ENCODE measurements around the gene ERC2.
A peak's percentile ranks its signal among the peaks of the same experiment; 100 is the strongest.

Gene ERC2

DNA sequence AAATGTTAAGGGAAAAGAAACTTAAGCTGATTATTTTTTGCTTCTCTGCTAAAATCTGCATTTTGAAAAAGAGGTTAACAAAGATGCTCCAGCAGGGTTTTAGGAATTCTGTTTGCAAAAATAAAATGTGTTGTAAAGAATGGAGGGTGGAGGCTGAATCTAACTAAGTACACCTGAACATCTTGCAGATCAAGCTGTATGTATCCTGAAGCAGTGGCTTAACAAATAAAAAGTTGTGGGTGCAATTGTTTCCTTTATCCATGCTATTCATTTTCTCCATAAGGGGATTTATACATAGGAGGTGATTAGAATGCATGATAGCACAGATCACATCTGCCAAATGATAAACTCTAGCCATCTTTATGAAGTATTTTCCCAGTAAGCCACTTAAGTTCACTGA, 466.3 kb downstream of the ERC2 start:
- no peak overlapping the region for H2AFZ ChIP-seq (ENCODE audit: insufficient read depth, low read length, poor library complexity)
- no peak overlapping the region for H3K18ac ChIP-seq (ENCODE audit: low read length)
- H3K4ac ChIP-seq (ENCODE audit: low read depth, low read length), result no peak overlapping the region
- H2BK12ac ChIP-seq (ENCODE audit: low read length), result no peak overlapping the region
- H3K36me3 ChIP-seq (ENCODE audit: control insufficient read depth in 1 of 2, insufficient read depth in 2 of 2, low read length in 2 of 2), result no peaks in the 10 kb centered on the region
- no peaks in the 10 kb centered on the region for H3K9me3 ChIP-seq (ENCODE audit: insufficient read depth, low read depth, low read length)
- no peak overlapping the region for H4K8ac ChIP-seq (ENCODE audit: low read depth, low read length)
- H3K4me1 ChIP-seq (ENCODE audit: control insufficient read depth in 1 of 2, insufficient read depth in 2 of 2, low read length in 2 of 2), result no peaks in the 10 kb centered on the region
- no peak overlapping the region for H3K27ac ChIP-seq (ENCODE audit: low read depth, low read length)
- no peak overlapping the region for H2AK5ac ChIP-seq (ENCODE audit: low read length)
- no peaks in the 10 kb centered on the region for H3K79me2 ChIP-seq (ENCODE audit: control insufficient read depth, insufficient read depth, low read length, poor library complexity)
- H3K4me2 ChIP-seq (ENCODE audit: low read length), result no peak overlapping the region
- no peak for DNase-seq
- no peak overlapping the region for H4K91ac ChIP-seq (ENCODE audit: low read depth, low read length)
- no peak overlapping the region for H2BK120ac ChIP-seq (ENCODE audit: insufficient read depth, low read length, poor library complexity)
- no peaks in the 10 kb centered on the region for H3K27me3 ChIP-seq (ENCODE audit: insufficient read depth, low read length)
- H3K79me1 ChIP-seq (ENCODE audit: low read length), result no peaks in the 10 kb centered on the region
- no peak overlapping the region for H3K9ac ChIP-seq (ENCODE audit: low read length)
- no peak overlapping the region for H3K14ac ChIP-seq (ENCODE audit: low read length)
- no peak overlapping the region for H4K12ac ChIP-seq (ENCODE audit: low read depth, low read length)
- H2BK5ac ChIP-seq (ENCODE audit: low read depth, low read length, poor library complexity), result no peak overlapping the region
- H3K23ac ChIP-seq (ENCODE audit: low read length), result no peak overlapping the region
- H3K4me3 ChIP-seq (ENCODE audit: low read depth, low read length), result no peak overlapping the region

- Histone ChIP-seq H2AK5ac (ENCODE audit: low read length) (no peak overlapping the region), H3K4me3 (ENCODE audit: low read depth, low read length) (no peak overlapping the region), H3K9ac (ENCODE audit: low read length) (no peak overlapping the region), H3K27ac (ENCODE audit: low read depth, low read length) (no peak overlapping the region), H3K79me1 (ENCODE audit: low read length) (no peaks in the 10 kb centered on the region), H3K79me2 (ENCODE audit: control insufficient read depth, insufficient read depth, low read length, poor library complexity) (no peaks in the 10 kb centered on the region), H3K9me3 (ENCODE audit: insufficient read depth, low read depth, low read length) (no peaks in the 10 kb centered on the region), H3K4me1 (ENCODE audit: control insufficient read depth in 1 of 2, insufficient read depth in 2 of 2, low read length in 2 of 2) (no peaks in the 10 kb centered on the region), H3K4me2 (ENCODE audit: low read length) (no peak overlapping the region), H4K91ac (ENCODE audit: low read depth, low read length) (no peak overlapping the region), H3K23ac (ENCODE audit: low read length) (no peak overlapping the region), H4K12ac (ENCODE audit: low read depth, low read length) (no peak overlapping the region), H2BK12ac (ENCODE audit: low read length) (no peak overlapping the region), H2BK120ac (ENCODE audit: insufficient read depth, low read length, poor library complexity) (no peak overlapping the region), H3K4ac (ENCODE audit: low read depth, low read length) (no peak overlapping the region), H4K8ac (ENCODE audit: low read depth, low read length) (no peak overlapping the region), H3K36me3 (ENCODE audit: control insufficient read depth in 1 of 2, insufficient read depth in 2 of 2, low read length in 2 of 2) (no peaks in the 10 kb centered on the region), H3K14ac (ENCODE audit: low read length) (no peak overlapping the region), H2BK5ac (ENCODE audit: low read depth, low read length, poor library complexity) (no peak overlapping the region), H3K18ac (ENCODE audit: low read length) (no peak overlapping the region), H2AFZ (ENCODE audit: insufficient read depth, low read length, poor library complexity) (no peak overlapping the region), H3K27me3 (ENCODE audit: insufficient read depth, low read length) (no peaks in the 10 kb centered on the region)
- no CpG with 5 or more reads among the region's 4 CpGs for WGBS (ENCODE audit: extremely low coverage, insufficient coverage, insufficient read length)
- DNase-seq, result no peak
Measured at GRCh38 chr3:56001537-56001936, 466.7 kb downstream of the ERC2 start.

DNA sequence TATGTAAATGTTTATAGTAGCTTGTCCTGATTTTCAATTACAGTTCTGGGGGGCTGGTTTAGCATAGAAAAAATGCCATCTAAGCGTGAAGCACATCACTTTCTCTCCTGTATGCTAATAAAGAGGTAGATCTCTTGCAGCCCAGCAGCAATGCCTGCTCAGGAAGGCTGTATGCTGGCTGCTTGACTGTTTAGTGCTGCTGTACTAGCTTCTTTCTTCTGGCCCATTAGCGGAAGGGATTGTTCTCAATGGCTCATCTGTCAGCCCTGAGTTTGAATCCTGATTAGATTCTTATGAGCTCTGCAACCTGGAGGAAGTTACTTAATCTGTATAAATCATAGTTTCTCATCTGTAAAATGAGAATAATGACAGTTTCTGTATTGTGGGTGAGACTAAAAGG, 478.9 kb downstream of the ERC2 start:
- Histone ChIP-seq H2BK12ac (ENCODE audit: low read length) (no peak overlapping the region), H3K14ac (ENCODE audit: low read length) (no peak overlapping the region), H3K18ac (ENCODE audit: low read length) (no peak overlapping the region), H3K4me1 (ENCODE audit: control insufficient read depth in 1 of 2, insufficient read depth in 2 of 2, low read length in 2 of 2) (peaks cover 0 to 2% of the 10 kb centered on the region in 2 experiments), H2BK5ac (ENCODE audit: low read depth, low read length, poor library complexity) (no peak overlapping the region), H3K79me2 (ENCODE audit: control insufficient read depth, insufficient read depth, low read length, poor library complexity) (no peaks in the 10 kb centered on the region), H2AFZ (ENCODE audit: insufficient read depth, low read length, poor library complexity) (no peak overlapping the region), H3K36me3 (ENCODE audit: control insufficient read depth in 1 of 2, insufficient read depth in 2 of 2, low read length in 2 of 2) (no peaks in the 10 kb centered on the region), H4K12ac (ENCODE audit: low read depth, low read length) (no peak overlapping the region), H3K9ac (ENCODE audit: low read length) (no peak overlapping the region), H3K23ac (ENCODE audit: low read length) (no peak overlapping the region), H3K27me3 (ENCODE audit: insufficient read depth, low read length) (no peaks in the 10 kb centered on the region), H4K91ac (ENCODE audit: low read depth, low read length) (no peak overlapping the region), H3K4me3 (ENCODE audit: low read depth, low read length) (no peak overlapping the region), H3K4me2 (ENCODE audit: low read length) (no peak overlapping the region), H4K8ac (ENCODE audit: low read depth, low read length) (no peak overlapping the region), H2BK120ac (ENCODE audit: insufficient read depth, low read length, poor library complexity) (no peak overlapping the region), H3K4ac (ENCODE audit: low read depth, low read length) (no peak overlapping the region), H3K27ac (ENCODE audit: low read depth, low read length) (peak overlapping the region; percentile 18), H3K79me1 (ENCODE audit: low read length) (no peaks in the 10 kb centered on the region), H3K9me3 (ENCODE audit: insufficient read depth, low read depth, low read length) (no peaks in the 10 kb centered on the region), H2AK5ac (ENCODE audit: low read length) (no peak overlapping the region)
- WGBS (ENCODE audit: extremely low coverage, insufficient coverage, insufficient read length), result no CpG with 5 or more reads among the region's 2 CpGs
- DNase-seq, result no peak

- no peak overlapping the region for H4K91ac ChIP-seq (ENCODE audit: low read depth, low read length)
- no peaks in the 10 kb centered on the region for H3K27me3 ChIP-seq (ENCODE audit: insufficient read depth, low read length)
- no peak overlapping the region for H3K27ac ChIP-seq (ENCODE audit: low read depth, low read length)
- no peaks in the 10 kb centered on the region for H3K79me2 ChIP-seq (ENCODE audit: control insufficient read depth, insufficient read depth, low read length, poor library complexity)
- H4K8ac ChIP-seq (ENCODE audit: low read depth, low read length), result no peak overlapping the region
- H3K79me1 ChIP-seq (ENCODE audit: low read length), result no peaks in the 10 kb centered on the region
- no peaks in the 10 kb centered on the region for H3K36me3 ChIP-seq (ENCODE audit: control insufficient read depth in 1 of 2, insufficient read depth in 2 of 2, low read length in 2 of 2)
- no peak overlapping the region for H3K4ac ChIP-seq (ENCODE audit: low read depth, low read length)
- DNase-seq, result no peak
- H3K4me2 ChIP-seq (ENCODE audit: low read length), result no peak overlapping the region
- no CpG with 5 or more reads among the region's 3 CpGs for WGBS (ENCODE audit: extremely low coverage, insufficient coverage, insufficient read length)
- H2BK120ac ChIP-seq (ENCODE audit: insufficient read depth, low read length, poor library complexity), result no peak overlapping the region
- H2AK5ac ChIP-seq (ENCODE audit: low read length), result no peak overlapping the region
- H2BK5ac ChIP-seq (ENCODE audit: low read depth, low read length, poor library complexity), result no peak overlapping the region
- H4K12ac ChIP-seq (ENCODE audit: low read depth, low read length), result no peak overlapping the region
- H2BK12ac ChIP-seq (ENCODE audit: low read length), result no peak overlapping the region
- peaks cover 0 to 2% of the 10 kb centered on the region in 2 experiments for H3K4me1 ChIP-seq (ENCODE audit: control insufficient read depth in 1 of 2, insufficient read depth in 2 of 2, low read length in 2 of 2)
- H3K14ac ChIP-seq (ENCODE audit: low read length), result no peak overlapping the region
- H2AFZ ChIP-seq (ENCODE audit: insufficient read depth, low read length, poor library complexity), result no peak overlapping the region
- no peak overlapping the region for H3K9ac ChIP-seq (ENCODE audit: low read length)
- no peak overlapping the region for H3K23ac ChIP-seq (ENCODE audit: low read length)
- H3K9me3 ChIP-seq (ENCODE audit: insufficient read depth, low read depth, low read length), result no peaks in the 10 kb centered on the region
- no peak overlapping the region for H3K18ac ChIP-seq (ENCODE audit: low read length)
- no peak overlapping the region for H3K4me3 ChIP-seq (ENCODE audit: low read depth, low read length)
Measured at GRCh38 chr3:55988905-55989304, 479.4 kb downstream of the ERC2 start.
